ENCODE results near the gene SLC25A21. TPM values are rescaled to one million over a fixed set of nuclear protein-coding genes. Genes with fewer than 3 reads are reported as not detected.
"Not testable (repeated sequence)": the region's sequence is repeated elsewhere in the genome, so short reads cannot be mapped to it uniquely, and the experiment has no call there.

Gene SLC25A21
- total and polyA plus RNA-seq, 2 of the 13 experiments (the other 11 are each of a cell fraction or from before 2014, with no cell fraction given) = 1.9 to 2.9 TPM

GRCh38 chr14:37187840-37188577 lies 15.6 kb upstream of the SLC25A21 start (continued):
- TF ChIP-seq FOXK1 (CRISPR knock-in tag; IDR thresholded peaks at IDR 0.05; ENCODE audit: borderline replicate concordance, low read depth) (peak; percentile 87; the same call in 1 of the 2 replicates), NFE2L1 (CRISPR knock-in tag; IDR thresholded peaks at IDR 0.05; ENCODE audit: borderline replicate concordance) (peak; percentile 76; the same call in 1 of the 2 replicates), TEAD3 (CRISPR knock-in tag; optimal IDR thresholded peaks at IDR 0.05; ENCODE audit: borderline replicate concordance) (peak; percentile 40), ZNF550 (CRISPR knock-in tag; IDR thresholded peaks at IDR 0.05; ENCODE audit: borderline replicate concordance) (peak; percentile 84; the same call in 1 of the 2 replicates), JUND (CRISPR knock-in tag; IDR thresholded peaks at IDR 0.05) (peak; percentile 44; the same call in 1 of the 2 replicates), E2F2 (CRISPR knock-in tag; IDR thresholded peaks at IDR 0.05; ENCODE audit: borderline replicate concordance) (peak; percentile 14; the same call in 1 of the 2 replicates), FOXP1 (CRISPR knock-in tag; IDR thresholded peaks at IDR 0.05) (peak; percentile 53), ZNF644 (CRISPR knock-in tag; IDR thresholded peaks at IDR 0.05; ENCODE audit: low read depth) (peak; percentile 93), ZNF777 (CRISPR knock-in tag; IDR thresholded peaks at IDR 0.05) (0 out of 2 replicates have a peak, but pooled peaks have one; percentile 24), HNF4A (CRISPR knock-in tag; IDR thresholded peaks at IDR 0.05) (0 out of 2 replicates have a peak, but pooled peaks have one; percentile 23), HMGXB4 (CRISPR knock-in tag; IDR thresholded peaks at IDR 0.05; ENCODE audit: borderline replicate concordance in 1 of 2, low read depth in 1 of 2) (peak in 1 of 2 experiments; percentile 53; a peak in 1 of 4 replicates), ZNF724P (CRISPR knock-in tag; IDR thresholded peaks at IDR 0.05; ENCODE audit: borderline replicate concordance) (0 out of 2 replicates have a peak, but pooled peaks have one; percentile 35), ZNF576 (CRISPR knock-in tag; IDR thresholded peaks at IDR 0.05) (peak; percentile 91; the same call in 1 of the 2 replicates), HOXA3 (CRISPR knock-in tag; IDR thresholded peaks at IDR 0.05) (0 out of 2 replicates have a peak, but pooled peaks have one; percentile 33), PRDM10 (CRISPR knock-in tag; IDR thresholded peaks at IDR 0.05; ENCODE audit: low read depth) (0 out of 2 replicates have a peak, but pooled peaks have one; percentile 19), CAMTA2 (CRISPR knock-in tag; IDR thresholded peaks at IDR 0.05; ENCODE audit: borderline replicate concordance) (0 out of 2 replicates have a peak, but pooled peaks have one; percentile 77), ZBTB49 (CRISPR knock-in tag; IDR thresholded peaks at IDR 0.05; ENCODE audit: borderline replicate concordance) (peak; percentile 45; the same call in 1 of the 2 replicates)
- not testable (repeated sequence) for TF ChIP-seq FOXP1 (IDR thresholded peaks at IDR 0.05)
